HepG2 (cell line): ENCODE results near the gene FAM209A.

Experiments
- AHR ChIP-seq: IDR thresholded peaks from 2 replicates; pipeline ENCODE4 v1.6.1; 2018; ENCODE audit warnings: missing genetic modification reagents, missing compliant biosample characterization
- CEBPB ChIP-seq: IDR thresholded peaks from 2 replicates; pipeline ENCODE4 v1.6.1; 2011; ENCODE audit warnings: low read depth, low read length, improper control_type of control experiment, borderline replicate concordance
- FLYWCH1 ChIP-seq: sonication (generic); formaldehyde crosslinking; IDR thresholded peaks from 2 replicates; pipeline ENCODE4 v1.8.1; 2023; ENCODE audit warnings: mild to moderate bottlenecking, missing genetic modification reagents
- PHB2 ChIP-seq: fragments of 450-650 bp; IDR thresholded peaks from 2 replicates; pipeline ENCODE4 v1.6.1; 2018; ENCODE audit not compliant: partially characterized antibody
- RFX5 ChIP-seq: IDR thresholded peaks from 2 replicates; pipeline ENCODE4 v1.6.1; 2011; ENCODE audit warnings: low read depth, low read length, improper control_type of control experiment
- SP1 ChIP-seq, 2 experiments: fragments of 450-650 bp in 1 of 2; sonication (generic) in 1 of 2; formaldehyde crosslinking in 1 of 2; IDR thresholded peaks; 2 replicates each; pipeline versions ENCODE4 v1.4.0 to v1.6.1; 2016 to 2020; ENCODE audit warnings: missing genetic modification reagents in 1 of 2
- TP53 ChIP-seq: sonication (generic); formaldehyde crosslinking; conservative IDR thresholded peaks from 2 replicates; pipeline ENCODE4 v1.4.0; 2020; ENCODE audit warnings: missing genetic modification reagents
- ZC3H4 ChIP-seq: sonication (generic); formaldehyde crosslinking; IDR thresholded peaks from 2 replicates; pipeline ENCODE4 v1.4.0; 2020; ENCODE audit warnings: missing genetic modification reagents, borderline replicate concordance
- ZNF224 ChIP-seq: sonication (generic); formaldehyde crosslinking; IDR thresholded peaks from 2 replicates; pipeline ENCODE4 v1.5.0; 2020; ENCODE audit warnings: mild to moderate bottlenecking, missing genetic modification reagents
- ZZZ3 ChIP-seq: sonication (generic); formaldehyde crosslinking; IDR thresholded peaks from 2 replicates; pipeline ENCODE4 v1.4.0; 2020; ENCODE audit warnings: missing genetic modification reagents, mild to moderate bottlenecking, borderline replicate concordance
- TF ChIP-seq, protein P1 (sequence below): IDR thresholded peaks from 2 replicates; pipeline ENCODE4 v1.6.1; 2018; ENCODE audit warnings: missing genetic modification reagents, mild to moderate bottlenecking, missing compliant biosample characterization
- TF ChIP-seq, protein P2 (sequence below), 2 experiments: IDR thresholded peaks; 2 replicates each; pipeline ENCODE4 v1.6.1; 2011 to 2012; ENCODE audit warnings: low read length in 2 of 2, borderline replicate concordance in 1 of 2, low read depth in 1 of 2, mild to moderate bottlenecking in 1 of 2, moderate library complexity in 1 of 2
- TF ChIP-seq, protein P3 (sequence below): sonication (generic); formaldehyde crosslinking; IDR thresholded peaks from 2 replicates; pipeline ENCODE4 v1.4.0; 2020; ENCODE audit warnings: missing genetic modification reagents, borderline replicate concordance

DNA sequence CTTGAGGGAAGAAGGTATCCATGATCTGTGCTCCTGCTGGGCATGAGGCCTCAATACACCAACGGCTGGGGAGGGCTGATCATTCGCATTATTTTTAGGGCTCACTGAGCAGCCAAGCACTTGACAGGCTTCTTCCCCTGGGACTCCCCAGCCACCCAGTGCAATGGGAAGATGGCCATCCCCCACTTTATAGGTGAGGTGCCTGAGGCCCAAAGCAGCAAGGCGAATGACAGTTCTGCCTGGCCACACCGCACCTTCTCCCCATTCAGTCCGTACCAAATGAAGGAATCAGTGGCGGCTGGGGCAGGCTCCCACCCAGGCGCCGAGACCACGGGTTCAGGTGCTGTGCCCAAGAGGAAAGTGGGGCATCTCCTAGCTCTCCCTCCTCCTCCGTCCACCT, 4.4 kb upstream of the FAM209A start:
- TF ChIP-seq ZZZ3 (CRISPR knock-in tag) (no peak), CEBPB (no peak), TP53 (no peak), RFX5 (no peak), PHB2 (no peak), ZC3H4 (no peak), FLYWCH1 (CRISPR knock-in tag) (no peak), SP1 (IDR thresholded peaks at IDR 0.05) (no peak), SP1 (CRISPR knock-in tag; IDR thresholded peaks at IDR 0.05) (no peak), AHR (CRISPR knock-in tag) (no peak), ZNF224 (no peak)
- TF ChIP-seq, protein P1, sequence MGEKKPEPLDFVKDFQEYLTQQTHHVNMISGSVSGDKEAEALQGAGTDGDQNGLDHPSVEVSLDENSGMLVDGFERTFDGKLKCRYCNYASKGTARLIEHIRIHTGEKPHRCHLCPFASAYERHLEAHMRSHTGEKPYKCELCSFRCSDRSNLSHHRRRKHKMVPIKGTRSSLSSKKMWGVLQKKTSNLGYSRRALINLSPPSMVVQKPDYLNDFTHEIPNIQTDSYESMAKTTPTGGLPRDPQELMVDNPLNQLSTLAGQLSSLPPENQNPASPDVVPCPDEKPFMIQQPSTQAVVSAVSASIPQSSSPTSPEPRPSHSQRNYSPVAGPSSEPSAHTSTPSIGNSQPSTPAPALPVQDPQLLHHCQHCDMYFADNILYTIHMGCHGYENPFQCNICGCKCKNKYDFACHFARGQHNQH (CRISPR knock-in tag): no peak
- TF ChIP-seq, protein P2, sequence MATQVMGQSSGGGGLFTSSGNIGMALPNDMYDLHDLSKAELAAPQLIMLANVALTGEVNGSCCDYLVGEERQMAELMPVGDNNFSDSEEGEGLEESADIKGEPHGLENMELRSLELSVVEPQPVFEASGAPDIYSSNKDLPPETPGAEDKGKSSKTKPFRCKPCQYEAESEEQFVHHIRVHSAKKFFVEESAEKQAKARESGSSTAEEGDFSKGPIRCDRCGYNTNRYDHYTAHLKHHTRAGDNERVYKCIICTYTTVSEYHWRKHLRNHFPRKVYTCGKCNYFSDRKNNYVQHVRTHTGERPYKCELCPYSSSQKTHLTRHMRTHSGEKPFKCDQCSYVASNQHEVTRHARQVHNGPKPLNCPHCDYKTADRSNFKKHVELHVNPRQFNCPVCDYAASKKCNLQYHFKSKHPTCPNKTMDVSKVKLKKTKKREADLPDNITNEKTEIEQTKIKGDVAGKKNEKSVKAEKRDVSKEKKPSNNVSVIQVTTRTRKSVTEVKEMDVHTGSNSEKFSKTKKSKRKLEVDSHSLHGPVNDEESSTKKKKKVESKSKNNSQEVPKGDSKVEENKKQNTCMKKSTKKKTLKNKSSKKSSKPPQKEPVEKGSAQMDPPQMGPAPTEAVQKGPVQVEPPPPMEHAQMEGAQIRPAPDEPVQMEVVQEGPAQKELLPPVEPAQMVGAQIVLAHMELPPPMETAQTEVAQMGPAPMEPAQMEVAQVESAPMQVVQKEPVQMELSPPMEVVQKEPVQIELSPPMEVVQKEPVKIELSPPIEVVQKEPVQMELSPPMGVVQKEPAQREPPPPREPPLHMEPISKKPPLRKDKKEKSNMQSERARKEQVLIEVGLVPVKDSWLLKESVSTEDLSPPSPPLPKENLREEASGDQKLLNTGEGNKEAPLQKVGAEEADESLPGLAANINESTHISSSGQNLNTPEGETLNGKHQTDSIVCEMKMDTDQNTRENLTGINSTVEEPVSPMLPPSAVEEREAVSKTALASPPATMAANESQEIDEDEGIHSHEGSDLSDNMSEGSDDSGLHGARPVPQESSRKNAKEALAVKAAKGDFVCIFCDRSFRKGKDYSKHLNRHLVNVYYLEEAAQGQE (IDR thresholded peaks at IDR 0.05; ENCODE audit: borderline replicate concordance in 1 of 2, low read depth in 1 of 2, low read length in 2 of 2): no peak
- TF ChIP-seq, protein P3, sequence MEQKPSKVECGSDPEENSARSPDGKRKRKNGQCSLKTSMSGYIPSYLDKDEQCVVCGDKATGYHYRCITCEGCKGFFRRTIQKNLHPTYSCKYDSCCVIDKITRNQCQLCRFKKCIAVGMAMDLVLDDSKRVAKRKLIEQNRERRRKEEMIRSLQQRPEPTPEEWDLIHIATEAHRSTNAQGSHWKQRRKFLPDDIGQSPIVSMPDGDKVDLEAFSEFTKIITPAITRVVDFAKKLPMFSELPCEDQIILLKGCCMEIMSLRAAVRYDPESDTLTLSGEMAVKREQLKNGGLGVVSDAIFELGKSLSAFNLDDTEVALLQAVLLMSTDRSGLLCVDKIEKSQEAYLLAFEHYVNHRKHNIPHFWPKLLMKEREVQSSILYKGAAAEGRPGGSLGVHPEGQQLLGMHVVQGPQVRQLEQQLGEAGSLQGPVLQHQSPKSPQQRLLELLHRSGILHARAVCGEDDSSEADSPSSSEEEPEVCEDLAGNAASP (CRISPR knock-in tag): no peak
